Measurements from ENCODE around the gene NPTN.

NPTN gene

GRCh38 chr15:73621286-73621826, 11.8 kb downstream of the NPTN start:
- Mint-ChIP-seq H3K27me3 (no peaks in the 10 kb centered on the region), H3K9me3 (no peaks in the 10 kb centered on the region), H3K4me1 (peaks cover 73% of the 10 kb centered on the region), H3K27ac (no peak overlapping the region), H3K4me3 (no peak overlapping the region), H3K36me3 (no peaks in the 10 kb centered on the region)

GRCh38 chr15:73620078-73620477, 13.1 kb downstream of the NPTN start:
- Mint-ChIP-seq H3K27me3 (no peaks in the 10 kb centered on the region), H3K27ac (no peak overlapping the region), H3K36me3 (no peaks in the 10 kb centered on the region), H3K4me1 (peaks cover 78% of the 10 kb centered on the region), H3K9me3 (no peaks in the 10 kb centered on the region), H3K4me3 (no peak overlapping the region)

GRCh38 chr15:73617913-73618312, 15.3 kb downstream of the NPTN start:
- no peaks in the 10 kb centered on the region for H3K9me3 Mint-ChIP-seq
- H3K27ac Mint-ChIP-seq: no peak overlapping the region
- no peak overlapping the region for H3K4me3 Mint-ChIP-seq
- H3K36me3 Mint-ChIP-seq: peaks cover 2% of the 10 kb centered on the region
- H3K4me1 Mint-ChIP-seq: peaks cover 66% of the 10 kb centered on the region
- no peaks in the 10 kb centered on the region for H3K27me3 Mint-ChIP-seq

- no peak overlapping the region for H3K27ac Mint-ChIP-seq
- no peak overlapping the region for H3K4me3 Mint-ChIP-seq
- peaks cover 64% of the 10 kb centered on the region for H3K4me1 Mint-ChIP-seq
Measured at GRCh38 chr15:73617301-73617831, 15.8 kb downstream of the NPTN start.

GRCh38 chr15:73608941-73609340, 24.2 kb downstream of the NPTN start:
- Mint-ChIP-seq H3K36me3 (peaks cover 5% of the 10 kb centered on the region), H3K27me3 (no peaks in the 10 kb centered on the region), H3K4me1 (peaks cover 67% of the 10 kb centered on the region), H3K4me3 (no peak overlapping the region), H3K27ac (no peak overlapping the region), H3K9me3 (no peaks in the 10 kb centered on the region)

More at GRCh38 chr15:73617301-73617831, 15.8 kb downstream of the NPTN start:
- Mint-ChIP-seq H3K9me3 (no peaks in the 10 kb centered on the region), H3K27me3 (no peaks in the 10 kb centered on the region), H3K36me3 (peaks cover 2% of the 10 kb centered on the region)

GRCh38 chr15:73608475-73608874, 24.7 kb downstream of the NPTN start:
- no peak overlapping the region for H3K4me3 Mint-ChIP-seq
- peaks cover 66% of the 10 kb centered on the region for H3K4me1 Mint-ChIP-seq
- H3K27ac Mint-ChIP-seq: no peak overlapping the region
- no peaks in the 10 kb centered on the region for H3K27me3 Mint-ChIP-seq
- H3K9me3 Mint-ChIP-seq: no peaks in the 10 kb centered on the region
- peaks cover 5% of the 10 kb centered on the region for H3K36me3 Mint-ChIP-seq

GRCh38 chr15:73607843-73608242, 25.3 kb downstream of the NPTN start:
- peaks cover 4% of the 10 kb centered on the region for H3K36me3 Mint-ChIP-seq
- no peaks in the 10 kb centered on the region for H3K27me3 Mint-ChIP-seq
- H3K4me3 Mint-ChIP-seq: no peak overlapping the region
- no peak overlapping the region for H3K27ac Mint-ChIP-seq
- H3K4me1 Mint-ChIP-seq: peaks cover 61% of the 10 kb centered on the region
- H3K9me3 Mint-ChIP-seq: no peaks in the 10 kb centered on the region

GRCh38 chr15:73607405-73607804, 25.8 kb downstream of the NPTN start:
- Mint-ChIP-seq H3K4me3 (no peak overlapping the region), H3K27ac (no peak overlapping the region), H3K9me3 (no peaks in the 10 kb centered on the region), H3K4me1 (peaks cover 59% of the 10 kb centered on the region), H3K27me3 (no peaks in the 10 kb centered on the region), H3K36me3 (peaks cover 4% of the 10 kb centered on the region)

GRCh38 chr15:73605759-73606436, 27.3 kb downstream of the NPTN start:
- peaks cover 3% of the 10 kb centered on the region for H3K36me3 Mint-ChIP-seq
- H3K4me3 Mint-ChIP-seq: no peak overlapping the region
- H3K9me3 Mint-ChIP-seq: no peaks in the 10 kb centered on the region
- H3K4me1 Mint-ChIP-seq: peaks cover 47% of the 10 kb centered on the region
- peak overlapping the region; percentile 33 for H3K27ac Mint-ChIP-seq
- no peaks in the 10 kb centered on the region for H3K27me3 Mint-ChIP-seq

GRCh38 chr15:73604477-73604876, 28.7 kb downstream of the NPTN start:
- Mint-ChIP-seq H3K36me3 (peaks cover 1% of the 10 kb centered on the region), H3K27me3 (no peaks in the 10 kb centered on the region), H3K27ac (no peak overlapping the region), H3K4me1 (peaks cover 38% of the 10 kb centered on the region), H3K9me3 (no peaks in the 10 kb centered on the region), H3K4me3 (no peak overlapping the region)

- peaks cover 1% of the 10 kb centered on the region for H3K36me3 Mint-ChIP-seq
- no peak overlapping the region for H3K27ac Mint-ChIP-seq
- peak overlapping the region; percentile 70 for H3K4me3 Mint-ChIP-seq
- no peaks in the 10 kb centered on the region for H3K9me3 Mint-ChIP-seq
- peaks cover 42% of the 10 kb centered on the region for H3K4me1 Mint-ChIP-seq
- no peaks in the 10 kb centered on the region for H3K27me3 Mint-ChIP-seq
Measured at GRCh38 chr15:73602992-73603391, 30.2 kb downstream of the NPTN start.

- Mint-ChIP-seq H3K9me3 (no peaks in the 10 kb centered on the region), H3K36me3 (peaks cover 1% of the 10 kb centered on the region), H3K4me1 (peaks cover 42% of the 10 kb centered on the region), H3K27me3 (no peaks in the 10 kb centered on the region), H3K4me3 (no peak overlapping the region), H3K27ac (no peak overlapping the region)
Measured at GRCh38 chr15:73602446-73602843, 30.7 kb downstream of the NPTN start.

GRCh38 chr15:73601451-73602445, 31.4 kb downstream of the NPTN start:
- peaks cover 1% of the 10 kb centered on the region for H3K36me3 Mint-ChIP-seq
- H3K27ac Mint-ChIP-seq: no peak overlapping the region
- no peaks in the 10 kb centered on the region for H3K9me3 Mint-ChIP-seq
- H3K27me3 Mint-ChIP-seq: no peaks in the 10 kb centered on the region
- H3K4me1 Mint-ChIP-seq: peaks cover 42% of the 10 kb centered on the region
- no peak overlapping the region for H3K4me3 Mint-ChIP-seq

GRCh38 chr15:73600413-73601335, 32.5 kb downstream of the NPTN start:
- Mint-ChIP-seq H3K4me1 (peaks cover 45% of the 10 kb centered on the region), H3K27ac (no peak overlapping the region), H3K27me3 (no peaks in the 10 kb centered on the region), H3K9me3 (no peaks in the 10 kb centered on the region), H3K36me3 (peaks cover 1% of the 10 kb centered on the region), H3K4me3 (no peak overlapping the region)

GRCh38 chr15:73599934-73600333, 33.3 kb downstream of the NPTN start:
- H3K27ac Mint-ChIP-seq: no peak overlapping the region
- H3K27me3 Mint-ChIP-seq: no peaks in the 10 kb centered on the region
- peaks cover 1% of the 10 kb centered on the region for H3K36me3 Mint-ChIP-seq
- no peak overlapping the region for H3K4me3 Mint-ChIP-seq
- peaks cover 45% of the 10 kb centered on the region for H3K4me1 Mint-ChIP-seq
- no peaks in the 10 kb centered on the region for H3K9me3 Mint-ChIP-seq
